T-helper 17 cell (primary cell): ENCODE data around the gene DNAAF1. TPM values are rescaled to one million over a fixed set of nuclear protein-coding genes. Genes with fewer than 3 reads are reported as not detected.

ENCODE experiments used
- ATAC-seq: fragments of 150-1000 bp; cut with Tn5 transposase; 2 replicates; pipeline ENCODE4 v1.10.0; 2021; ENCODE audit warnings: mild to moderate bottlenecking, moderate library complexity
- DNase-seq, 3 donors: peaks; one replicate each; pipeline versions ENCODE4 v3.0.0 to v3.0.0-alpha.2; 2020 to 2021
- H3K9me3 ChIP-seq: one replicate; pipeline ENCODE4 v1.7.0; 2013; ENCODE audit warnings: low read length, mild to moderate bottlenecking; ENCODE audit not compliant: control insufficient read depth, poor library complexity, severe bottlenecking
- H3K27ac Mint-ChIP-seq: one replicate; pipeline ENCODE4 v1.8.0; 2022; ENCODE audit warnings: mild to moderate bottlenecking, moderate library complexity, mixed read lengths
- H3K27me3 Mint-ChIP-seq: one replicate; pipeline ENCODE4 v1.8.0; 2022; ENCODE audit warnings: mixed read lengths
- H3K36me3 Mint-ChIP-seq: one replicate; pipeline ENCODE4 v1.8.0; 2022; ENCODE audit warnings: low read depth, mixed read lengths
- H3K4me1 Mint-ChIP-seq: one replicate; pipeline ENCODE4 v1.8.0; 2022; ENCODE audit warnings: mild to moderate bottlenecking, mixed read lengths
- H3K4me3 Mint-ChIP-seq: one replicate; pipeline ENCODE4 v1.8.0; 2022; ENCODE audit warnings: mild to moderate bottlenecking, moderate library complexity, mixed read lengths
- total RNA-seq, 4 donors: library from RNA in 2 of 4; stranded (reverse) in 2 of 4; gene quantifications; one replicate each; pipeline ENCODE4 v1.2.3 and lab custom pipeline; 2022 to 2026

Gene DNAAF1
- total RNA-seq, 2 donors from 2014 or later, result not detected

- no peak overlapping the region for H3K4me3 Mint-ChIP-seq
- H3K9me3 ChIP-seq, result no peaks in the 10 kb centered on the region
- DNase-seq, result no peak
- no peak for ATAC-seq
- H3K27me3 Mint-ChIP-seq, result peaks cover 46% of the 10 kb centered on the region
- peaks cover 4% of the 10 kb centered on the region for H3K4me1 Mint-ChIP-seq
- H3K36me3 Mint-ChIP-seq, result peaks cover 4% of the 10 kb centered on the region
- H3K27ac Mint-ChIP-seq, result no peak overlapping the region
Measured at GRCh38 chr16:84156342-84156784, 11.3 kb downstream of the DNAAF1 start.

- Mint-ChIP-seq H3K36me3 (no peaks in the 10 kb centered on the region), H3K27me3 (peaks cover 49% of the 10 kb centered on the region), H3K27ac (no peak overlapping the region), H3K4me1 (peaks cover 4% of the 10 kb centered on the region), H3K4me3 (no peak overlapping the region)
- H3K9me3 ChIP-seq, result no peaks in the 10 kb centered on the region
- DNase-seq (no peak), ATAC-seq (no peak)
Measured at GRCh38 chr16:84159007-84159406, 13.9 kb downstream of the DNAAF1 start.

DNA sequence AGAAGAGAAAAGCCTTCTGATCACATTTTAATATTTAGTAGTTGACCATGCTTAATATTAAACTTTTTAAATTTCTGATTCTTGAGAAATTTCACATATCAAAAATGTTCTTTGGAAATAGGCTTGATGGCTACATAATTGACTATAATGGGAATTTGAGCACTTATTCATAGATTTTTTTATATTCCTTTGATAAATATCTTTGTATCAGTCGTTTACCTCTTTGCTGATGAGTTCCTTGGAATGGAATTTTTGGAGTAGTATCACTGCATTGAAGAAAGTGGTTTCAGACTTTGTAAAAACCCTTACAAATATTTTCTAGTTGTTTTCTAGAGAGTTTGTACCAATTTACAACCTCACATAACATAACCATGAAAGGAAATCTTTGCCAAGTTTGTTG is 14.7 kb downstream of the DNAAF1 start:
- H3K4me3 Mint-ChIP-seq, result no peak overlapping the region
- no peak overlapping the region for H3K27ac Mint-ChIP-seq
- peaks cover 57% of the 10 kb centered on the region for H3K27me3 Mint-ChIP-seq
- no peaks in the 10 kb centered on the region for H3K36me3 Mint-ChIP-seq
- H3K9me3 ChIP-seq, result no peaks in the 10 kb centered on the region
- DNase-seq, result no peak
- peaks cover 4% of the 10 kb centered on the region for H3K4me1 Mint-ChIP-seq
- no peak for ATAC-seq

GRCh38 chr16:84161037-84161436 is 15.9 kb downstream of the DNAAF1 start:
- ATAC-seq (no peak), DNase-seq (no peak)
- no peaks in the 10 kb centered on the region for H3K9me3 ChIP-seq
- Mint-ChIP-seq H3K4me1 (peaks cover 2% of the 10 kb centered on the region), H3K4me3 (no peak overlapping the region), H3K27ac (no peak overlapping the region), H3K27me3 (peaks cover 58% of the 10 kb centered on the region), H3K36me3 (peaks cover 2% of the 10 kb centered on the region)

DNA sequence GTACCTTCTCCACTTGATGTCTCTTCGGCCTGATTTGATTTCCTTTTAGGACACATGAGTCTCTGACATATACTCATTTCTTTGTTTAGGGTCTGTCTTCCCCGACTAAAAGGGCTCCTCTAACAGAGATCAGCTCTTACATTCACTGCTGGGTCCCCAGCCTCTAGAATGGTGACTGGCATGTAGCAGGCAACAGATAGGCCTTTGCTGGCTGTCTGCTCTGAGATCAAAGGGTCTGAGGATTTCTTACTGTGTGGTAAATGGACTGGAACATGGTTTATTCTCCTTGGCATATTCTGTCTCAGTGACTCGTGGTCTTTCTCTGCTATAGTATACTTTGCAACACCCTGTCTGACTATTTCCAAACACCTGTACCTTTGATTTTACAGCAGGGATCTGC is 16.7 kb downstream of the DNAAF1 start:
- peaks cover 2% of the 10 kb centered on the region for H3K36me3 Mint-ChIP-seq
- peaks cover 2% of the 10 kb centered on the region for H3K4me1 Mint-ChIP-seq
- peaks cover 53% of the 10 kb centered on the region for H3K27me3 Mint-ChIP-seq
- H3K4me3 Mint-ChIP-seq, result no peak overlapping the region
- DNase-seq, result no peak
- no peaks in the 10 kb centered on the region for H3K9me3 ChIP-seq
- no peak for ATAC-seq
- H3K27ac Mint-ChIP-seq, result no peak overlapping the region

DNA sequence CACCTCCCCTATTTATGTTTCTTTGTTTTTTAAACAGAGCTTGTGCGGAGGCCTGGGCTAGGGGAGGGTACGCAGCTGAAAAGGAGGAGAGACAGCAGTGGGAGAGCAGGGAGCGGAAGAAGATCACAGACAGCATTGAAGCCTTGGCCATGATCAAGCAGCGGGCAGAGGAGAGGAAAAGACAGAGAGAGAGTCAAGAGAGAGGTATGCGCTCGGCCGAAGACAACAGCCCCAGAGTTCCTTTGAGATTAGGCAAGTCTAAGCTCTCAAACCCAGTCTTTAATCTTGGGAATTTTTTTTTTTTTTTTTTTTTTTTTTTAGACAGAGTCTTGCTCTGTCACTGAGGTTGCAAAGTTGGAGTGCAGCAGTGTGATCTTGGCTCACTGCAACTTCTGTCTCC is 20.6 kb downstream of the DNAAF1 start:
- DNase-seq (no peak), ATAC-seq (no peak)
- H3K36me3 Mint-ChIP-seq, result peaks cover 4% of the 10 kb centered on the region
- peaks cover 2% of the 10 kb centered on the region for H3K4me1 Mint-ChIP-seq
- H3K27me3 Mint-ChIP-seq, result peaks cover 45% of the 10 kb centered on the region
- H3K9me3 ChIP-seq, result no peaks in the 10 kb centered on the region
- no peak overlapping the region for H3K27ac Mint-ChIP-seq
- H3K4me3 Mint-ChIP-seq, result no peak overlapping the region

- peaks cover 4% of the 10 kb centered on the region for H3K36me3 Mint-ChIP-seq
- ATAC-seq, result no peak
- H3K4me1 Mint-ChIP-seq, result peaks cover 2% of the 10 kb centered on the region
- H3K27ac Mint-ChIP-seq, result no peak overlapping the region
- DNase-seq, result no peak
- H3K4me3 Mint-ChIP-seq, result no peak overlapping the region
- H3K9me3 ChIP-seq, result no peaks in the 10 kb centered on the region
- peaks cover 38% of the 10 kb centered on the region for H3K27me3 Mint-ChIP-seq
Measured at GRCh38 chr16:84166796-84167695, 21.9 kb downstream of the DNAAF1 start.

- peaks cover 34% of the 10 kb centered on the region for H3K27me3 Mint-ChIP-seq
- H3K4me3 Mint-ChIP-seq, result no peak overlapping the region
- no peak for ATAC-seq
- H3K9me3 ChIP-seq, result no peaks in the 10 kb centered on the region
- H3K4me1 Mint-ChIP-seq, result peaks cover 2% of the 10 kb centered on the region
- no peak for DNase-seq
- H3K36me3 Mint-ChIP-seq, result peaks cover 4% of the 10 kb centered on the region
- H3K27ac Mint-ChIP-seq, result no peak overlapping the region
Measured at GRCh38 chr16:84169765-84170310, 24.7 kb downstream of the DNAAF1 start.

- H3K4me1 Mint-ChIP-seq, result peaks cover 5% of the 10 kb centered on the region
- ATAC-seq (no peak), DNase-seq (no peak)
- H3K9me3 ChIP-seq, result no peaks in the 10 kb centered on the region
- H3K4me3 Mint-ChIP-seq, result no peak overlapping the region
- H3K27ac Mint-ChIP-seq, result no peak overlapping the region
- peaks cover 2% of the 10 kb centered on the region for H3K36me3 Mint-ChIP-seq
- H3K27me3 Mint-ChIP-seq, result peaks cover 25% of the 10 kb centered on the region
Measured at GRCh38 chr16:84174396-84174795, 29.3 kb downstream of the DNAAF1 start.

- no peak overlapping the region for H3K4me3 Mint-ChIP-seq
- no peaks in the 10 kb centered on the region for H3K9me3 ChIP-seq
- H3K27me3 Mint-ChIP-seq, result peaks cover 16% of the 10 kb centered on the region
- H3K36me3 Mint-ChIP-seq, result no peaks in the 10 kb centered on the region
- peaks cover 5% of the 10 kb centered on the region for H3K4me1 Mint-ChIP-seq
- no peak overlapping the region for H3K27ac Mint-ChIP-seq
- ATAC-seq, result peak; percentile 93
- DNase-seq, result peak in 2 of 3 donors; percentile 31 to 37
Measured at GRCh38 chr16:84175350-84176081, 30.4 kb downstream of the DNAAF1 start.

DNA sequence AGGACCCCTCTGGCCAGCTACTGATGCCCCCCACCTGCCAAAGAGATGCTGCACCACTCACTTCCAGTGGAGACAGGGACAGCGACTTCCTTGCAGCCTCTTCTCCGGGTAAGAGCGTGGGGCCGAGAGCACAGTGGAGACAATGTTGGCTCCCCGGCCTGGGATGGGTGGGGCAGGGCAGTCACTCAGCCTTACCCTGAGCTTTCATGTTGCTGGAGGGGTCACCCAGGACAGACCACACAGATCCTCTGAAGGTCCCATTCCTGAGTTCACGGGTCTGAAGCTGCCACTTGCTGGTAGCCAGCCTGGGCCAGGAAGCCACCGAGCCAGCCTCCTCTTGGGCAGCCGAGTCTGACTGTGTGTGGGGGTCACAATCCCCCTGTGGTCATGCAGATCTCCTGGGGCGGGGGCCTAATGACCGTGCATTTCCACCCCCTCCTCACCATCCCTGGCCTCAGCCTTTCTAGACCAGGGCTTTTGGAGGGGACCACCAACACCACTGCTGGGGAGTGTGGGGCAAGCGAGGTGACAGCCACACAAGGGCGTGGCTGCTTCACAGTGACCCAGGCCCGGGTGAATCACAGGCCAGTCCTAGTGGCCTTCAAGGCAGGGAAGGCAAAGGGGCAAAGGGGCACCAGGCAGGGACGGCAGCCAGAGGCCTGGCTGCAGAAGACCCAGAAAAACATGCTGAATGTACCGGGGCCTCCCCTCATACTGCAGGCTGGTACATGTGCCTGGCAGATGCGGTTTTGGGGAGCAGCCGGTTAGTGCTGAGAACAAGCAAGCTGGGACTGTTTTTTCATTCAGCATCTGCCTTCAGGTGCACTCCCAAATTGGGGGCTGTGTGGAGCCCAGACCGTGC is 31.3 kb downstream of the DNAAF1 start:
- no peak overlapping the region for H3K4me3 Mint-ChIP-seq
- DNase-seq, result no peak
- no peaks in the 10 kb centered on the region for H3K36me3 Mint-ChIP-seq
- no peak overlapping the region for H3K27ac Mint-ChIP-seq
- peaks cover 16% of the 10 kb centered on the region for H3K27me3 Mint-ChIP-seq
- H3K4me1 Mint-ChIP-seq, result peaks cover 5% of the 10 kb centered on the region
- H3K9me3 ChIP-seq, result no peaks in the 10 kb centered on the region
- no peak for ATAC-seq

DNA sequence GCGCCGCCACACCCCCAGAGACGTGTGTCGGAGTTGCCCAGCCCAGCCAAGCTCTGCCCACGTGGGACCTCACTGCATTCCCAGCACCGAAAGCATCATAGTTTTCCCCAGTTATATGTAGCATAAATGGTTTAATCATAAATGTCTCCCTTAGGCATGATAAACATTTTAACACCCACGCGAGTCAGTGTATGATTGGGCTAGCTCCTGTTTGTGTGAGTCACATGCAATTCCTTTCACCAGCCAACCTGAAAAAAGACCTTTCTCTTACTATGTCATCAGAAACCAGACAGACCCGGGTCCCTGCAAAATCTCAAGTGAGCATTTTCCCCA is 32.6 kb downstream of the DNAAF1 start:
- Mint-ChIP-seq H3K27ac (no peak overlapping the region), H3K36me3 (no peaks in the 10 kb centered on the region), H3K4me3 (no peak overlapping the region), H3K27me3 (peaks cover 14% of the 10 kb centered on the region), H3K4me1 (peaks cover 5% of the 10 kb centered on the region)
- DNase-seq, result no peak
- H3K9me3 ChIP-seq, result no peaks in the 10 kb centered on the region
- no peak for ATAC-seq
